PC-9 (cell line): Measurements from ENCODE around the gene MRPL53.

ENCODE experiments used
- EZH2 ChIP-seq: fragments of 200-600 bp; sonication (generic); IDR thresholded peaks from 2 replicates; pipeline ENCODE4 v1.8.0; 2017; ENCODE audit warnings: antibody characterized with exemption, low read depth
- TF ChIP-seq, protein P1 (sequence below): fragments of 200-600 bp; sonication (generic); conservative IDR thresholded peaks from 2 replicates; pipeline ENCODE4 v1.6.1; 2017; ENCODE audit warnings: mixed run types, antibody characterized with exemption, mild to moderate bottlenecking, moderate library complexity

DNA sequence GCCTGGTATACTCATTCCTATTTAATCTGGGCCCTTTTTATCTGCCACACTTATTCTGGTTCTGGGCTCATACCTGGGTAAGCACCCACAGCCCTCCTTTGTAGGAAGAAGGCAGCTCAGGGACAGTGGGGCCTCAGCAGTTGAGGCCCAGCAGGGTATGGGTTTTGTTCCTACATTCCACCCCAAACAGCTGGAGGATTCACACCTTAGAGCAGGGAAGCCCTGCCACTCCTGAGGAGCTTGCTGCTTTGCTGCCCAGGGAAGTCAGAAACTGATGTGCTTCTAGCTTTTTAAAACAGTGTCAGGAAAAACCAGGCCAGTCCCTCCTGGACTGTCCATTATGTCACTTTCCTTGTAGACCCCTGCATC is 28.1 kb upstream of the MRPL53 start:
- TF ChIP-seq, protein P1, sequence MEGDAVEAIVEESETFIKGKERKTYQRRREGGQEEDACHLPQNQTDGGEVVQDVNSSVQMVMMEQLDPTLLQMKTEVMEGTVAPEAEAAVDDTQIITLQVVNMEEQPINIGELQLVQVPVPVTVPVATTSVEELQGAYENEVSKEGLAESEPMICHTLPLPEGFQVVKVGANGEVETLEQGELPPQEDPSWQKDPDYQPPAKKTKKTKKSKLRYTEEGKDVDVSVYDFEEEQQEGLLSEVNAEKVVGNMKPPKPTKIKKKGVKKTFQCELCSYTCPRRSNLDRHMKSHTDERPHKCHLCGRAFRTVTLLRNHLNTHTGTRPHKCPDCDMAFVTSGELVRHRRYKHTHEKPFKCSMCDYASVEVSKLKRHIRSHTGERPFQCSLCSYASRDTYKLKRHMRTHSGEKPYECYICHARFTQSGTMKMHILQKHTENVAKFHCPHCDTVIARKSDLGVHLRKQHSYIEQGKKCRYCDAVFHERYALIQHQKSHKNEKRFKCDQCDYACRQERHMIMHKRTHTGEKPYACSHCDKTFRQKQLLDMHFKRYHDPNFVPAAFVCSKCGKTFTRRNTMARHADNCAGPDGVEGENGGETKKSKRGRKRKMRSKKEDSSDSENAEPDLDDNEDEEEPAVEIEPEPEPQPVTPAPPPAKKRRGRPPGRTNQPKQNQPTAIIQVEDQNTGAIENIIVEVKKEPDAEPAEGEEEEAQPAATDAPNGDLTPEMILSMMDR = no peak
- TF ChIP-seq EZH2 = no peak
